Uterus (tissue), 2 donors: ENCODE results near the gene C2.
"Not testable (repeated sequence)": the region's sequence is repeated elsewhere in the genome, so short reads cannot be mapped to it uniquely, and the experiment has no call there.

Experiments
- POLR2A ChIP-seq, 2 donors: fragments of 450-650 bp; IDR thresholded peaks; one replicate each; pipeline ENCODE4 v1.6.1; 2016; ENCODE audit warnings: antibody characterized with exemption in 2 of 2, mild to moderate bottlenecking in 1 of 2, moderate library complexity in 1 of 2
- TF ChIP-seq, protein P1 (sequence below), 4 experiments: fragments of 200-600 bp in 2 of 4; fragments of 450-650 bp in 2 of 4; sonication (generic) in 2 of 4; IDR thresholded peaks; one replicate each; pipeline ENCODE4 v1.5.1; 2016 to 2019; ENCODE audit warnings: antibody characterized with exemption in 4 of 4, mild to moderate bottlenecking in 2 of 4, moderate library complexity in 1 of 4

DNA sequence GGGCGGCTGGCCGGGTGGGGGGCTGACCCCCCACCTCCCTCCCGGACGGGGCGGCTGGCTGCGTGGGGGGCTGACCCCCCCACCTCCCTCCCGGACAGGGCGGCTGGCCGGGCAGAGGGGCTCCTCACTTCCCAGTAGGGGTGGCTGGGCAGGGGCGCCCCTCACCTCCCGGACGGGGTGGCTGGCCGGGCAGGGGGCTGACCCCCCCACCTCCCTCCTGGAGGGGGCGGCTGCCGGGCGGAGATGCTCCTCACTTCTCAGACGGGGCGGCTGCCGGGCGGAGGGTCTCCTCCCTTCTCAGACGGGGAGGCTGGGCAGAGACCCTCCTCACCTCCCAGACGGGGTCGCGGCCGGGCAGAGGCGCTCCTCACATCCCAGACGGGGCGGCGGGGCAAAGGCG, 48.5 kb downstream of the C2 start:
- TF ChIP-seq, protein P1, sequence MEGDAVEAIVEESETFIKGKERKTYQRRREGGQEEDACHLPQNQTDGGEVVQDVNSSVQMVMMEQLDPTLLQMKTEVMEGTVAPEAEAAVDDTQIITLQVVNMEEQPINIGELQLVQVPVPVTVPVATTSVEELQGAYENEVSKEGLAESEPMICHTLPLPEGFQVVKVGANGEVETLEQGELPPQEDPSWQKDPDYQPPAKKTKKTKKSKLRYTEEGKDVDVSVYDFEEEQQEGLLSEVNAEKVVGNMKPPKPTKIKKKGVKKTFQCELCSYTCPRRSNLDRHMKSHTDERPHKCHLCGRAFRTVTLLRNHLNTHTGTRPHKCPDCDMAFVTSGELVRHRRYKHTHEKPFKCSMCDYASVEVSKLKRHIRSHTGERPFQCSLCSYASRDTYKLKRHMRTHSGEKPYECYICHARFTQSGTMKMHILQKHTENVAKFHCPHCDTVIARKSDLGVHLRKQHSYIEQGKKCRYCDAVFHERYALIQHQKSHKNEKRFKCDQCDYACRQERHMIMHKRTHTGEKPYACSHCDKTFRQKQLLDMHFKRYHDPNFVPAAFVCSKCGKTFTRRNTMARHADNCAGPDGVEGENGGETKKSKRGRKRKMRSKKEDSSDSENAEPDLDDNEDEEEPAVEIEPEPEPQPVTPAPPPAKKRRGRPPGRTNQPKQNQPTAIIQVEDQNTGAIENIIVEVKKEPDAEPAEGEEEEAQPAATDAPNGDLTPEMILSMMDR (IDR thresholded peaks at IDR 0.05) = not testable (repeated sequence)
- not testable (repeated sequence) for TF ChIP-seq POLR2A (IDR thresholded peaks at IDR 0.05)
